Stimulated activated CD4-positive, alpha-beta T cell treated with anti-CD3 and anti-CD28 coated beads, TNF-alpha, amount 100 ng/mL, for 4 hours (primary cell): ENCODE results near the gene GRIN2B.

Experiments
- DNase-seq, 3 experiments: peaks; one replicate each; pipeline ENCODE4 v3.0.0-alpha.2; 2020; ENCODE audit warnings: low read depth in 3 of 3

Gene GRIN2B

GRCh38 chr12:13957576-13957975, 23.8 kb downstream of the GRIN2B start:
- no peak for DNase-seq

GRCh38 chr12:13956060-13956590, 25.3 kb downstream of the GRIN2B start:
- DNase-seq, result no peak

- no peak for DNase-seq
Observed at GRCh38 chr12:13952096-13952495, 29.3 kb downstream of the GRIN2B start.

GRCh38 chr12:13950502-13950901, 30.9 kb downstream of the GRIN2B start:
- DNase-seq, result no peak

DNA sequence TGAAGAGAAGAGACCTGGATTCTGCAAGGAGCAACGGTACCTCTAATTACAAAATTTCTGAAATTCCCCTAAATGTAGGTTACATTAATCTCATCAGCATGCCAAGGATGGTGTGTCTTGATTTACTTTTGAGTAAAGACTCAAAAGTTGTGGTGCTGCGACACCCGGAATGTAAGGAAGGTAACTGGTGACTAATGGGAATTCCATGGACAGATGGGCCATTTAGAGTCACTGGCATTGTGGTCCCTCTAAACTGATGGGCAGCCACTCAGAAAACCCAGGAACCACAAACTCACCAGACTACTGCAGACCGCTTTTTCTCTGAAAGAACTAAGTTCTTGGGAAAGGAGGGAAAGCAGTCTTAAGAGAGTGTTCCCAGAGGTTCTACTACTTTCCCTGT, 32.8 kb downstream of the GRIN2B start:
- no peak for DNase-seq

GRCh38 chr12:13947276-13947946, 34.0 kb downstream of the GRIN2B start:
- DNase-seq, result no peak

DNA sequence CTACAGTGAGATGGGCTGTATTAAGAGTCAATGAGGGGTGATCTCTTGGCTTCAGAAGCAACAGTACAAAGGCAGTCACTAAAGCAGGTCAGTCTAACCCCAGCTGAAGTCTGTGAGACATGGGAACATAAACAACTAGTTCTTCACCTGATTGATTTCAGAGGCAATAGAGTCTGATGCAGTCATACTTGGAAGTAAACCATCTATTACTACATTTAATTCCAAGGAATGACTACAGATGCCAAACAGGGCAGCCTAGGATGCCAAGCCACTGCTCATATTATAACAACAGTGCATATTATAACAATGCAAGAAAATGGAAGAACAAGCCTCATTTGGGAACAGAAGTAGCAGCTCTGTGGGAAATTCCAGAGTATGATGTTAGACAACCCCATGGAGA, 35.8 kb downstream of the GRIN2B start:
- no peak for DNase-seq

GRCh38 chr12:13945236-13945635, 36.2 kb downstream of the GRIN2B start:
- DNase-seq, result no peak

DNA sequence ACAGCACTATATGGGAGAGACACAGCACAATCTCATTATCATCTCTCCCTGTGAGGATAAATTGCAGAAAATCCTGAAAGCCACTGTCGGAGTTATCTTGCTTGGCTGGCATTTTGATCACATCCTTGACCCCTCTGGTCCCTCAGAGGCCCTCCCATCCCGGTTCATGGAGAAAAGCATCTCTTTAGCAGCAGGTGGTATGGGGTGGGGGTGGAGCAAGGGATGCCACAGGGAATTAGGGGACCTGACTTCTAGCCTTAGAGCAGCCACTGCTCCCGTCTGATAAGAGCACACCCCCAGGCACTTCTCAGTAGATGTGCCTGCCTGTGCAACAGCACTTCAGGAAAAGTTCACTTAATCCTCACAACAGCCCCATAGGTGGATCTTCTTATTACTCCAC, 38.6 kb downstream of the GRIN2B start:
- DNase-seq, result no peak

- no peak for DNase-seq
Observed at GRCh38 chr12:13941258-13942249, 39.8 kb downstream of the GRIN2B start.

DNA sequence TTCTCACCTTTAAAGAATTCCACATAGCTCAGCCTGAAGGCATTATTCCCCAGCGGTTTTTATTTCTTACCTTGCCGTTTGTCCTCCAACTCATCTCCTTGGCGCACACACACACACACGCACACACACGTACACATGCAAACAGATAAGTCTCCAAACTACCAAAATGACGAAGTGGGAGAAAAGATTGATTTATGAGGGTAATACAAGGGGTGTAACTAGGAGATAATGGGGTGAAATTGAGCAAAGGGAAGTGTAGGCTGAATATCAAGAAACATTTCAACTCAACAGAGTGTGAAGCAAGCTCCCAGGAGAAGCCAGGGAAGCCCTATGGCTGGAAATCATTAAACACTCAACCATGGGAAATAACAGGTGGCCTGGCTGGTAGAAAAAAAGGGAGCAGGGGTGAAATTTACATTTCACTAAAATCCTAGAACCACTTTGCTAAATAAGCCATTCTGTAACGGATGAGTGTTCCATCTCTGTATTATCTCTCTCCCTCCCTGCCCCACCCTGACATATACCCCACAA, 41.0 kb downstream of the GRIN2B start:
- no peak for DNase-seq

- no peak for DNase-seq
Observed at GRCh38 chr12:13937735-13938134, 43.7 kb downstream of the GRIN2B start.

- DNase-seq, result no peak
Observed at GRCh38 chr12:13935169-13935568, 46.2 kb downstream of the GRIN2B start.
